ENCODE data around the gene SLC25A6. TPM values are rescaled to one million over a fixed set of nuclear protein-coding genes. Genes with fewer than 3 reads are reported as not detected.
A peak's percentile ranks its signal among the peaks of the same experiment; 100 is the strongest.

The SLC25A6 gene
- total RNA-seq (2021), result 553 and 558 TPM in 2 replicates
- long read RNA-seq, transcript SLC25A6-201 (4 exons, 2,062 nt), result major isoform, 6,944 of 7,130 reads
- long read RNA-seq, partial matches to known transcripts, result 47 of 7,130 reads
- long read RNA-seq, other reads (novel, unspliced or antisense), result 138 of 7,130 reads

GRCh38 chrX:1391707-1392375, at the start of gene SLC25A6:
Gene SLC25A6 (minus strand): TSS chrX:1392113. CDS start chrX:1392009, 104 bp downstream.
- Histone ChIP-seq H3T11ph (ENCODE audit: low read length) (no peak within 1 kb of the TSS), H3K4ac (ENCODE audit: low read depth, low read length) (no peak within 1 kb of the TSS; the same call in 1 of the 2 replicates), H4K91ac (ENCODE audit: insufficient read length, low read depth, low read length) (no peak within 1 kb of the TSS), H4K5ac (ENCODE audit: insufficient read length, low read depth, low read length) (peak within 1 kb of the TSS; percentile 60), H2BK5ac (ENCODE audit: insufficient read length, low read length) (peak within 1 kb of the TSS; percentile 46), H3K23me2 (ENCODE audit: insufficient read length, low read depth, low read length, poor library complexity, severe bottlenecking) (peaks cover 8% of the 10 kb centered on the region), H3K23ac (ENCODE audit: insufficient read length, low read depth, low read length) (no peak within 1 kb of the TSS), H2AK5ac (ENCODE audit: insufficient read length, low read length) (no peak within 1 kb of the TSS), H3K14ac (ENCODE audit: insufficient read depth, low read length) (peak within 1 kb of the TSS; percentile 96), H3K79me2 (ENCODE audit: insufficient read depth, low read length) (peaks cover 33% of the 10 kb centered on the region; the same call in 1 of the 2 replicates), H3K27me3 (ENCODE audit: insufficient read depth, low read length) (no peaks in the 10 kb centered on the region), H3K27ac (ENCODE audit: insufficient read length, low read depth, low read length) (peak within 1 kb of the TSS; percentile 66), H3K4me1 (ENCODE audit: insufficient read depth, low read length) (no peaks in the 10 kb centered on the region), H2BK15ac (ENCODE audit: low read depth, low read length) (no peak within 1 kb of the TSS; the same call in 1 of the 2 replicates), H3K9me3 (ENCODE audit: control insufficient read depth, low read depth, low read length) (no peaks in the 10 kb centered on the region), H3K79me1 (ENCODE audit: insufficient read depth, low read depth, low read length, poor library complexity, severe bottlenecking) (peaks cover 23% of the 10 kb centered on the region), H3K18ac (ENCODE audit: insufficient read length, low read depth, low read length) (peak within 1 kb of the TSS; percentile 96), H2BK120ac (ENCODE audit: low read depth, low read length, poor library complexity, severe bottlenecking) (peak within 1 kb of the TSS; percentile 62), H3K56ac (ENCODE audit: insufficient read length, low read depth, low read length) (no peak within 1 kb of the TSS), H4K8ac (replicated peaks; ENCODE audit: insufficient read length, low read depth, low read length) (no peak within 1 kb of the TSS), H3K9ac (ENCODE audit: extremely low read depth, insufficient read length, low read length) (peak within 1 kb of the TSS; percentile 97), H2BK12ac (ENCODE audit: insufficient read length, low read depth, low read length) (peak within 1 kb of the TSS; percentile 55), H4K20me1 (ENCODE audit: control insufficient read depth, insufficient read depth, insufficient read length) (peaks cover 2% of the 10 kb centered on the region), H3K4me2 (ENCODE audit: insufficient read depth, insufficient read length, low read length) (peak within 1 kb of the TSS; percentile 91), H2AFZ (ENCODE audit: low read length) (no peak within 1 kb of the TSS), H2BK20ac (ENCODE audit: low read depth, low read length, poor library complexity, severe bottlenecking) (no peak within 1 kb of the TSS)
- Mint-ChIP-seq H3K4me1 (peaks cover 24 to 54% of the 10 kb centered on the region in 2 experiments), H3K9me3 (peaks cover 3 to 4% of the 10 kb centered on the region in 2 experiments; a peak in 3 of 5 replicates), H3K4me3 (peak within 1 kb of the TSS; percentile 92 to 95), H3K36me3 (ENCODE audit: insufficient read depth in 1 of 3, low read depth in 3 of 3) (peaks cover 55 to 68% (median 63%) of the 10 kb centered on the region in 3 experiments), H3K27ac (peak within 1 kb of the TSS; percentile 93 to 99 (median 99)), H3K27me3 (ENCODE audit: low read depth) (no peaks in the 10 kb centered on the region; the same call in 1 of the 2 replicates)
- DNase-seq, result peak; percentile 98
- no CpG with 5 or more reads among the region's 90 CpGs for WGBS (ENCODE audit: extremely low coverage, insufficient read length, low lambda C conversion rate)
- TF ChIP-seq CTCF (conservative IDR thresholded peaks at IDR 0.05), result peak; percentile 28; the same call in 1 of the 3 replicates

Data from H9 (cell line).